ENCODE data around the gene PRR29.

DNA sequence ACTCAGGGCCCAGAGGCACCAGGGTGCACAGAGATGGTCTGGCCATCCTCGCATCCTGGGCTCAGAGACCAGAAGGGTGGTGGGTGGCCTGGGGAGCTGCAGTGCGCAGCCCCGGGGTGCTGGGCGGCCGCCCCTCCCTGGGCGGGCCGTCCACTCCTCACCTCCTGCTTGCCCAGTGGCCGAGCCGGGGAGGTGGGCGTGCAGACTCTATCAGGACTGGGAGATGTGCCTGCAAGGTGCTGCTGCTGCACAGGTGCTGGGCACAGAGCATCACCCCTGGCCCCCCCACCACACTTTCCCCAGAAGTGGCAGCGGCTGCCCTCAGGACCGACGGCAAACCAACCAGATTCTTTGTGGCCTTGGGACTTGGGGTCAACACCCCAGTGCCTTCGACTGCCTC, 25.4 kb upstream of the PRR29 start, which contains the start of gene SCN4A:
- TF ChIP-seq, protein P1, sequence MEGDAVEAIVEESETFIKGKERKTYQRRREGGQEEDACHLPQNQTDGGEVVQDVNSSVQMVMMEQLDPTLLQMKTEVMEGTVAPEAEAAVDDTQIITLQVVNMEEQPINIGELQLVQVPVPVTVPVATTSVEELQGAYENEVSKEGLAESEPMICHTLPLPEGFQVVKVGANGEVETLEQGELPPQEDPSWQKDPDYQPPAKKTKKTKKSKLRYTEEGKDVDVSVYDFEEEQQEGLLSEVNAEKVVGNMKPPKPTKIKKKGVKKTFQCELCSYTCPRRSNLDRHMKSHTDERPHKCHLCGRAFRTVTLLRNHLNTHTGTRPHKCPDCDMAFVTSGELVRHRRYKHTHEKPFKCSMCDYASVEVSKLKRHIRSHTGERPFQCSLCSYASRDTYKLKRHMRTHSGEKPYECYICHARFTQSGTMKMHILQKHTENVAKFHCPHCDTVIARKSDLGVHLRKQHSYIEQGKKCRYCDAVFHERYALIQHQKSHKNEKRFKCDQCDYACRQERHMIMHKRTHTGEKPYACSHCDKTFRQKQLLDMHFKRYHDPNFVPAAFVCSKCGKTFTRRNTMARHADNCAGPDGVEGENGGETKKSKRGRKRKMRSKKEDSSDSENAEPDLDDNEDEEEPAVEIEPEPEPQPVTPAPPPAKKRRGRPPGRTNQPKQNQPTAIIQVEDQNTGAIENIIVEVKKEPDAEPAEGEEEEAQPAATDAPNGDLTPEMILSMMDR (IDR thresholded peaks at IDR 0.05; ENCODE audit: poor library complexity, severe bottlenecking) = no peak
- TF ChIP-seq POLR2AphosphoS5 (IDR thresholded peaks at IDR 0.05) = no peak
- no peak for TF ChIP-seq EZH2 (IDR thresholded peaks at IDR 0.05; ENCODE audit: borderline replicate concordance, insufficient read depth, low read length, poor library complexity, severe bottlenecking)
- no peak for TF ChIP-seq TAF1 (IDR thresholded peaks at IDR 0.05; ENCODE audit: low read depth)
- TF ChIP-seq MXI1 (conservative IDR thresholded peaks at IDR 0.05; ENCODE audit: poor library complexity, severe bottlenecking) = no peak
- TF ChIP-seq RAD21 (conservative IDR thresholded peaks at IDR 0.05) = no peak
- TF ChIP-seq EP300 (conservative IDR thresholded peaks at IDR 0.05; ENCODE audit: poor library complexity, severe bottlenecking) = no peak
